Measurements from ENCODE around the gene BTBD2.

The BTBD2 gene

DNA sequence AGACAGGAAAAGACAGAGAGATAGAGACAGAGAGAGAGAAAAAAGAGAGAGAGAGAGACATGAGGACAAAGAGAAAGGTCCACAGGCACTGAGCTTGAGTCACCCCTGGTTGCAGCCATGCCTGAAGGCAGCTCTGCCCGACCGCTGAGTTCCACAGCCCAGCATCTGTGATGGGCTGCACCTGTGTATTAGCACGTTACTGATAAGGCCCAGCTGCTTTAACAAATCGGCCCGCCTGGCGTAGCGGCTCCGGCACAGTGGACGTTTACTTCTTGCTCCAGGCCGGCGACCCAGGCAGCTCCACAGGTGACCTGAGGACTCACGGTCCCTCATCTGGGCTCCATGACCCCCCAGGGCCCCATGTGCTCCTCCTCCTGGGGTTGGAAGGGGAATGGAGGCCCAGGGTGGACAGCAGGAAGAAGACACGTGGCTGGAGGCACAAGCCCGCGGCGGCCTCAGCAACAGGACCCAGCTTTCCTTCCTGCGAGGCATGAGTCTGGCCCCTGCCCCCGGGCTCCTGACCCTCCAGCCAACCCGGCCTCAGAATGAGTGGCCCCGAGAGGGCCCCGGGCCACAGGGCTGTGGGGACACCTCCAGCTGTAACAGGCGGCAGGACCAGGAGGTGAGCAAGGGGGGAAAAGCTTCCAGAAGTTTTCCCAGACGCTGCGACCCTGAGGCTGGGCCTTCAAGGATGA, 78.5 kb downstream of the BTBD2 start:
- DNase-seq = no peak

DNA sequence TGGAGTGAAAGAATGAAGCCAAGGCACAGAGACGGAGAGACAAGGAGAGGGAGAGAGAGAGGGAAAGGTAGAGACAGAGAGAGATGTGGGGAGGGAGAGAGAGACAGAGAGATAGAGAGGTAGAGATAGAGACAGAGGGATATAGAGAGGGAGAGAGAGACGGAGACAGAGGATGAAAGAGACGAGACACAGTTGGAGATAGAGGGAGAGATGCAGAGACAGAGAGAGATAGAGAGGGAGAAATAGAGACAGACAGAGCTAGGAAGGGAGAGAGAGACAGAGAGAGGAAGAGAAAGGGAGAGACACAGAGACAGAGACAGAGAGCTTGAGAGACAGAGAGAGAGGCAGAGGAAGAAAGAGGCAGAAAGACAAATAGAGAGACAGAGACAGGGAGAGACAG, 79.1 kb downstream of the BTBD2 start:
- no peak for DNase-seq

DNA sequence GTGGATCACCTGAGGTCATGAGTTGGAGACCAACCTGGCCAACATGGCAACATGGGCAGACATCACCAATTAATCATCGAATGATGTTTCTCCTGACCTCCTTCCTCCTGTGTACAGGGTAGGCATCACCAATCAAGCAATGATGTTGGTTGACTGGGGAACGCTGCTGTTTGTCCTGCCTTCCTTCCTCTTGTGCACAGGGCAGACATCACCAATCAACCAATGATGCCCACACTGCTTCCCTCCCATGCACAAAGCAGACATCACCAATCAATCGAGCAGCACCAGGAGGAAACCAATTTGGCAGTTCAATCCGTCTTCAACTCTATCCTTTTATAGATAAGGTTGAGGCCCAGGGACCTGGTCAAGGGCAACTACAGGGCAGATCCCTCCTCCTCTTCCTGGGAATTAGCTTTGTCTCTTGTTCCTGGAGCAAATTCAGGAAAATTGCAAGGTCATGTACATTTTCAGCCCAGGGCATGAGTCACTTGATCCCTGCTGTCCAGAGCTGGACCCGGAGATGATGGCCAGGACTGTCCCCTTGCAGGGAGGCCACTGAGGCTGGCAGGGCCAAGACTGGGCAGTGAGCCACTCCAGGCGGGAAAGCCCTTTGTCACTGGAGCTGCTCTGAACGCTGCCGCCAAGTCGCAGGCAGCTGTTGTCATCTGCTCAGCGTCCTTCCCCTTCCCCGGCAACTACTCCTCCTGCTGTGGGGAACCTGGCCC, 79.9 kb downstream of the BTBD2 start:
- no peak for DNase-seq

Data from NCI-H345 (cell line).